GDM1 (cell line): ENCODE measurements around the gene BCL2L12.

Experiments used
- DNase-seq: peaks from one replicate; lab custom pipeline; 2025; lab: John Stamatoyannopoulos, UW

The BCL2L12 gene

DNA sequence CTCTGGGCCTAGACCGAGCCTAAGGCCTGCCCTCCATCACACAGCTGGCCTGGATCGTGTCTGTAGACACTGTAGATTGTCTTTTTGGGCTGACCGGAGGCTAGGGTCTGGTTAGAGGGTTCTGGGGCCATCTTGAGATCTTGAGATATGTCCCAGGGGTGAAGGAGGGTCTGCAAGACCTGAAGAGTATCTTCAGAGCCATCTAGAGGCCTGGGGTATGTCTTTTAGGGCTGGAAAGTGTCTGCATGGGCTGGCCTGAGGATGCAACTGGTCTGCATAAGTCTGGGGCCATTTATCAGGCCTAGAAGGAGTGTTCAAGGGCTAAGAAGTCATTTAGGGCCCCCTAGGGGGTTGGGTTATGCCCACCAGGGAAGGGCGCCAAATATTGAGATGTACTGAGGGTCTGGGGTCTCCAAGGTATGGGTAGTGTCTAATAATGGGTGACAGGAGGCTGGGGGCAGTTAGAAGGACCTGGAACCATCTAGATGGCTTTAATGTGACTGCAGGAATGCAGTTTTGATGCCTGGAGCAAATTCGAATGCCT lies 23.2 kb upstream of the BCL2L12 start:
- no peak for DNase-seq

DNA sequence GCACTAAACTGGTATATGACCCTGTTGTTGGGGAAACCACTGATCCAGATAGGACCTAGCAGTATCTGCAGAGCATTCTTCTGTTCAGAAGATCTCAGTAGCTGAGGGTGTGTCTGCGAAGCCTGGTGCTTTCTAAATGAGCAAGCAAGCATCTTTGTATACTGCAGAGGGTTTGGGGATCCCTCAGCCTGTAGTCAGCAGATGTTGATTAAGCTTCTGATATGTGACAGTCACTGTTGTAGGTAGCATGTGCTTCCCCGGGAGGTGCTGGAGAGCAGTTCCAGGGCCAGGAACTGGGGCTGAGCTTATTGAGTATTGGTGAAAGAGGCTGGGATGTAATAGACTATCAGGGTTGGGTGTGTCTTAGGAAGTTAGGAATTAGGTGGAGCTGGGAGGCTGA lies 22.3 kb upstream of the BCL2L12 start:
- no peak for DNase-seq

DNA sequence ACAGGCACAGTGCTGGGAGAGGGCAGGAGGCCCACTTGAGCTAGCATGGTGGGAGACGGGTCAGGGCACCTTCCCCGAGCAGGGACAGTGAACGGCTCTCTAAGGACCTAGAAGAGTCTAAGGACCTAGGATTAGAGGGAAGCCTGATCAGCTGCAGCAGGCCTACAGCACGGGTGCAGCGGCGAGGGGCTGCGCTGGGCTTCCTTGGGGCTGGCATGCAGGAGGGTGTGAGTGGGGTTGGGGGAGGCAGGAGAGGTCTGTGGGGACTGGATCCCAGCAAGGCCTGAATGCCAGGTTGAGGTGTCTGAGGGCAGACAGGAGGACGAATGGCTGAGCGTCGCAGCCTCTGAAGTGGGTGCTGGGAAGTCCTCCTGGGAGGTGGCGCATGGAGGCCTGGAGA lies 20.1 kb upstream of the BCL2L12 start:
- DNase-seq = no peak

DNA sequence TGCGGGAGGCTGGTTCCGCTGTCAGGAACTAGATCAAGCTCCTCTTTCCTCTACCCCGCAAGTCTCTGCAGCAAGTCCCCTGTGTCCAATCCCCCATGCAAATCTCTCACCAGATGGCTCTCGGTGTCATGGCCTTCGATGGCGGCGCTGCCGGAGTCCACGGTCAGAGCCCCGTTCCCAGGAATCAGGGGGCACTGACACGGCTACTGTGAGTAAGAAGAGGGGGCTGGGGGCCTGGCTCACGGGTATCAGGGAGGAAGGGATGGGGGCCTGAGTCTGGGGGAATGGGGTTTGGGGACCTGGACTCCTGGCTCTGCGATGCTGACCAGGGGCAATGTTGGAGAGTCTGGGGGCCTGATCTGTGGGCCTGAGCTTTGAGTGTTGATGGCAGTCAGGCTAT lies 19.7 kb upstream of the BCL2L12 start:
- DNase-seq = no peak

- no peak for DNase-seq
Measured at GRCh38 chr19:49646586-49646985, 19.1 kb upstream of the BCL2L12 start.

- no peak for DNase-seq
Measured at GRCh38 chr19:49651029-49651819, 14.5 kb upstream of the BCL2L12 start.

DNA sequence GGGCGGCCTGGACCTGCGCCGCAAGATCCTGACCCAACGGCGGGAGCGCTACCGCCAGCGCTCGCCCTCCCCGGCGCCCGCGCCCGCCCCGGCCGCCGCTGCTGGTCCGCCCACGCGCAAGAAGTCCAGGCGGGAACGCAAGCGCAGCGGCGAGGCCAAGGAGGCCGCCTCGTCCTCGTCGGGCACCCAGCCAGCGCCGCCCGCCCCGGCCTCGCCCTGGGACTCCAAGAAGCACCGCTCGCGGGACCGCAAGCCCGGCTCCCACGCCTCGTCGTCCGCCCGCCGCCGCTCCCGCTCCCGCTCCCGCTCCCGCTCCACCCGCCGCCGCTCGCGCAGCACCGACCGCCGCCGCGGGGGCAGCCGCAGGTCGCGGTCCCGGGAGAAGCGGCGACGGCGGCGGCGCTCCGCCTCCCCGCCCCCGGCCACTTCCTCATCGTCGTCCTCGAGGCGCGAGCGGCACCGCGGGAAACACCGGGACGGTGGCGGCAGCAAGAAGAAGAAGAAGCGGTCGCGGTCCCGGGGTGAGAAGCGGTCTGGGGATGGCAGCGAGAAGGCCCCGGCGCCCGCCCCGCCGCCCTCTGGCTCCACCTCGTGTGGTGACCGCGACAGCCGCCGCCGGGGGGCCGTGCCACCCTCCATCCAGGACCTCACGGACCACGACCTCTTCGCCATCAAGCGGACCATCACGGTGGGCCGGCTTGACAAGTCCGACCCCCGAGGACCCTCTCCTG lies 13.7 kb upstream of the BCL2L12 start:
- DNase-seq = no peak

DNA sequence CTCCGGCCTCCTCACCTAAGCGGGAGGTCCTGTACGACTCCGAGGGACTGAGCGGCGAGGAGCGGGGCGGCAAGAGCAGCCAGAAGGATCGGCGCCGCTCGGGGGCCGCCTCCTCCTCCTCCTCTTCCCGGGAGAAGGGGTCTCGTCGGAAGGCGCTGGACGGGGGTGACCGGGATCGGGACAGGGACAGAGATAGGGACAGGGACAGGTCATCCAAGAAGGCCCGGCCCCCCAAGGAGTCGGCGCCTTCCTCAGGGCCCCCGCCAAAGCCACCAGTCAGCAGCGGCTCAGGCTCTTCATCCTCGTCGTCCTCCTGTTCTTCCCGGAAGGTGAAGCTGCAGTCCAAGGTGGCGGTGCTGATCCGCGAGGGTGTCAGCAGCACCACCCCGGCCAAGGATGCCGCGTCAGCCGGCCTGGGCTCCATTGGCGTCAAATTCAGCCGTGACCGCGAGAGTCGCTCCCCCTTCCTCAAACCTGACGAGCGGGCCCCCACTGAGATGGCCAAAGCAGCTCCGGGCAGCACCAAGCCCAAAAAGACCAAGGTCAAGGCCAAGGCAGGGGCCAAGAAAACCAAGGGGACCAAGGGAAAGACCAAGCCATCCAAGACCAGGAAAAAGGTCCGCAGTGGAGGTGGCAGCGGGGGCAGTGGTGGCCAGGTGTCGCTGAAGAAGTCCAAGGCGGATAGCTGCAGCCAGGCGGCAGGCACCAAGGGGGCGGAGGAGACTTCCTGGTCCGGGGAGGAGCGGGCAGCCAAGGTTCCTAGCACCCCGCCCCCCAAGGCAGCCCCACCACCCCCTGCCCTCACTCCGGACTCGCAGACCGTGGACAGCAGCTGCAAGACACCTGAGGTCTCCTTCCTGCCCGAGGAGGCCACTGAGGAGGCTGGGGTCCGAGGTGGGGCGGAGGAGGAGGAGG lies 12.9 kb upstream of the BCL2L12 start:
- no peak for DNase-seq

DNA sequence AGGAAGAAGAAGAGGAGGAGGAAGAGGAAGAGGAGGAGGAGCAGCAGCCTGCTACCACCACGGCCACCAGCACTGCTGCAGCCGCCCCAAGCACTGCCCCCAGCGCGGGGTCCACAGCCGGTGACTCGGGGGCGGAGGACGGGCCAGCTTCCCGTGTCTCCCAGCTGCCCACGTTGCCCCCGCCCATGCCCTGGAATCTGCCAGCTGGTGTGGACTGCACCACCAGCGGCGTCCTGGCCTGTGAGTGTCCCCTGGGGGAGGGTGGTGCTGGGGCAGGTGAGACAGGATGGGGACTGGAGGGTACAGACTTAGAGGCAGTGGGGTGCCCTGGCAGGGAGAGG lies 12.3 kb upstream of the BCL2L12 start:
- no peak for DNase-seq

- DNase-seq = no peak
Measured at GRCh38 chr19:49654581-49654980, 11.2 kb upstream of the BCL2L12 start.

- no peak for DNase-seq
Measured at GRCh38 chr19:49655570-49656455, 9.9 kb upstream of the BCL2L12 start.

GRCh38 chr19:49656456-49657109 lies 9.2 kb upstream of the BCL2L12 start:
- no peak for DNase-seq

DNA sequence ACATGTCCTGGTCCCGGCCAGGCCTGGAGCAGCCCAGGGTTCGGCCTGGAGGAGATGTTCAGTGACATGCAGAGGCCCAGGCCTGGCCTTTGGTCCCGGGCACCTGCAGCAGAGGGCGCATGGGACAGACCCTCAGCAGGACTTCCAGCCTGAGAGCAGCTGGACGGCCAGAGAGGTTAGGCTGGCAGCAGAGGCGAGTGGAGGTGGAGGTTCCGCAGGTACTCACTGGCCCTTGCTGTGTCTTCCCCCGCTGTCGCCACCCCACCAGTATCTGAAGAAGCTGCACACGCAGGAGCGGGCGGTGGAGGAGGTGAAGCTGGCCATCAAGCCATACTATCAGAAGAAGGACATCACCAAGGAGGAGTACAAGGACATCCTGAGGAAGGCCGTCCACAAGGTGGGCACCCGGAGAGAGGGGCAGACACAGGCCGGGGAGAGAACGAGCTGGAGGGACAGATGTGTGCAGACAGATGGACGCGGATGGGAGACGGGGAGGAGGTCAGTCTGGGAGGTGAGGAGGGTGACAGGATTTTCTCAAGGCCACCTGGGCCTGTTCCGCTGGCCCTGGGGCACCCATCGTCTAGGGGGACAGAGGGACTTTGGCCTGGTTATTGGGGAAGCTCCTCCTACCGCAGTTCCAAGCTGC lies 8.1 kb upstream of the BCL2L12 start:
- DNase-seq = no peak

DNA sequence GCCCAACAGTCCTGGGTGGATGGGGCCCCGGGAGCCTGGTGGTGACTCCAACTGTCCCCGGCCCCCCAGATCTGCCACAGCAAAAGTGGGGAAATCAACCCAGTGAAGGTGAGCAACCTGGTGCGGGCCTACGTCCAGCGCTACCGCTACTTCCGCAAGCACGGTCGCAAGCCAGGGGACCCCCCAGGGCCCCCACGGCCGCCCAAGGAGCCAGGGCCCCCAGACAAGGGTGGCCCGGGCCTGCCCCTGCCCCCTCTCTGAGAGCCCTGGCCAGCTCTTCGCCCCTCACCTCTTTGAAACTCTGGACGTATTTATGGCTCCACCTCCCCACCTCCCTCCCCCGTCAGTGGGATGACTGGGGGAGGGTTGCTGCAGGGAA lies 7.6 kb upstream of the BCL2L12 start:
- no peak for DNase-seq

GRCh38 chr19:49658566-49659442 lies 6.9 kb upstream of the BCL2L12 start:
- no peak for DNase-seq

- no peak for DNase-seq
Measured at GRCh38 chr19:49660338-49660961, 5.3 kb upstream of the BCL2L12 start.

DNA sequence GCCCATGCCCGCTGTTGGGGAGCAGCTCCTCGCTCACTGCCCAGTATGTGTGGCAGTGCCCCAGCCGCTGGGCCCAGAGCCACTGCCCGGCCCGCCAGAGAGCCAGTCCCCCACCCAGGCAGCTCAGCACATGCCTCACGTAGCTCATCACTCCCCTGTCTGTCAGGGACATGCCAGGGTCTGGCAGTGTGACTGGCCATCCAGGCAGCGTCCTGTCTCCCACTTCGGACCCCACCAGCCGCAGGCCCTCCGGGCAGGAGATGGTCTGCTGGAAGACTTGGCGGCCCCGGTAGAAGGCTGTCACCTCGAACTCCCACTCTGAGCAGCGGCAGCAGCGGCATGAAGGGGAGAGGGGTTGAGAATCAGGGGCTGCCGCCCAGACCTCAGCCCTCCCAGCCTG lies 3.7 kb upstream of the BCL2L12 start:
- DNase-seq = no peak

GRCh38 chr19:49663224-49663623 lies 2.5 kb upstream of the BCL2L12 start:
- DNase-seq = no peak
